Left colon (tissue), 2 donors: ENCODE results near the gene HNMT. TPM values are rescaled to one million over a fixed set of nuclear protein-coding genes. Genes with fewer than 3 reads are reported as not detected.

Experiments used
- ATAC-seq: fragments of 200-7000 bp; cut with Tn5 transposase; one replicate; pipeline ENCODE4 v1.9.1; 2020; ENCODE audit warnings: mild to moderate bottlenecking, moderate library complexity
- DNase-seq, 2 donors: peaks; one replicate each; pipeline ENCODE4 v3.0.0-alpha.2; 2020
- intact Hi-C, 2 donors: fragments of 100-400 bp; cut with DNase I in 1 of 2; cut with micrococcal nuclease in 1 of 2; formaldehyde crosslinking; loops; one replicate each; pipeline versions ENCODE4 v1.11.2 to v1.14.0; 2022; cut with DNase I, micrococcal nuclease
- total RNA-seq, 2 donors: library from RNA; stranded (reverse); fragmentation: NEBNext Ultra II Directional; extraction: Animal tissue kit (Norgen Biotek cat#: 25700); gene quantifications; one replicate each; pipeline ENCODE4 v1.2.1, GENCODE V29; 2021
- donor health status: DM: no; HTN: no; CAD: no.
- donor health status: DM: yes; HTN: yes; CAD: no.

Gene HNMT
- total RNA-seq, 2 donors from 2014 or later = 74.0 to 78.2 TPM

GRCh38 chr2:137997733-137998132 is 33.5 kb downstream of the HNMT start:
- no peak for DNase-seq
- no peak for ATAC-seq

GRCh38 chr2:137998503-137998902 is 34.2 kb downstream of the HNMT start:
- DNase-seq (no peak), ATAC-seq (no peak)
- intact Hi-C loops = no loop called here

More at GRCh38 chr2:137997733-137998132, 33.5 kb downstream of the HNMT start:
- intact Hi-C loops = no loop called here

GRCh38 chr2:137999273-137999672 is 35.0 kb downstream of the HNMT start:
- no peak for ATAC-seq
- no peak for DNase-seq
- intact Hi-C loops = no loop called here

- intact Hi-C loops = no loop called here
- DNase-seq = no peak
- no peak for ATAC-seq
Measured at GRCh38 chr2:138000009-138000408, 35.7 kb downstream of the HNMT start.

- no peak for ATAC-seq
- intact Hi-C loops = no loop called here
Measured at GRCh38 chr2:138000796-138001195, 36.5 kb downstream of the HNMT start.

GRCh38 chr2:138003411-138003810 is 39.1 kb downstream of the HNMT start:
- DNase-seq = no peak
- ATAC-seq = no peak
- intact Hi-C loops = no loop called here

More at GRCh38 chr2:138000796-138001195, 36.5 kb downstream of the HNMT start:
- DNase-seq = no peak

- ATAC-seq (no peak), DNase-seq (no peak)
- intact Hi-C loops = no loop called here
Measured at GRCh38 chr2:138007431-138007830, 43.2 kb downstream of the HNMT start.

GRCh38 chr2:138009622-138010021 is 45.3 kb downstream of the HNMT start:
- no peak for ATAC-seq
- intact Hi-C loops = no loop called here
- no peak for DNase-seq

- ATAC-seq (no peak), DNase-seq (no peak)
- intact Hi-C loops = no loop called here
Measured at GRCh38 chr2:138010890-138011289, 46.6 kb downstream of the HNMT start.

- ATAC-seq = no peak
- no peak for DNase-seq
- intact Hi-C loops = no loop called here
Measured at GRCh38 chr2:138012082-138012481, 47.8 kb downstream of the HNMT start.

- intact Hi-C loops = no loop called here
- no peak for DNase-seq
- ATAC-seq = no peak
Measured at GRCh38 chr2:138012968-138013367, 48.7 kb downstream of the HNMT start.

- intact Hi-C loops = no loop called here
- ATAC-seq (no peak), DNase-seq (no peak)
Measured at GRCh38 chr2:138013639-138014038, 49.4 kb downstream of the HNMT start.

GRCh38 chr2:138015494-138015893 is 51.2 kb downstream of the HNMT start:
- DNase-seq = no peak
- intact Hi-C loops = no loop called here
- ATAC-seq = no peak

- DNase-seq = no peak
- intact Hi-C loops = no loop called here
- ATAC-seq = peak; percentile 47
Measured at GRCh38 chr2:138016351-138017087, 52.2 kb downstream of the HNMT start.

GRCh38 chr2:138017824-138018223 is 53.6 kb downstream of the HNMT start:
- DNase-seq = no peak
- no peak for ATAC-seq
- intact Hi-C loops = no loop called here

GRCh38 chr2:138018866-138019688 is 54.8 kb downstream of the HNMT start:
- ATAC-seq = no peak

GRCh38 chr2:138020432-138020831 is 56.2 kb downstream of the HNMT start:
- ATAC-seq (no peak), DNase-seq (no peak)
- intact Hi-C loops = no loop called here

More at GRCh38 chr2:138018866-138019688, 54.8 kb downstream of the HNMT start:
- intact Hi-C loops = no loop called here
- DNase-seq = no peak

- intact Hi-C loops = no loop called here
- DNase-seq (no peak), ATAC-seq (no peak)
Measured at GRCh38 chr2:138021154-138021553, 56.9 kb downstream of the HNMT start.

- DNase-seq = no peak
- ATAC-seq = no peak
- intact Hi-C loops = no loop called here
Measured at GRCh38 chr2:138023298-138023697, 59.0 kb downstream of the HNMT start.

- intact Hi-C loops = no loop called here
- ATAC-seq (no peak), DNase-seq (no peak)
Measured at GRCh38 chr2:138023976-138024375, 59.7 kb downstream of the HNMT start.
